Keratinocyte (primary cell): ENCODE results near the gene PGAP6. TPM values are rescaled to one million over a fixed set of nuclear protein-coding genes. Genes with fewer than 3 reads are reported as not detected.
"Not testable (repeated sequence)": the region's sequence is repeated elsewhere in the genome, so short reads cannot be mapped to it uniquely, and the experiment has no call there.

Experiments used
- DNase-seq: peaks from one replicate; pipeline ENCODE4 v3.0.0-alpha.2; 2011; ENCODE audit warnings: low read depth, missing footprints, low spot score
- FAIRE-seq: peaks from 2 replicates; lab custom pipeline; 2011; peaks lifted over from hg19 to GRCh38; lab: Jason Lieb, UNC
- H2AFZ ChIP-seq: 2 replicates; pipeline ENCODE4 v1.6.0; 2012; ENCODE audit warnings: low read length, control low read depth, inconsistent platforms; ENCODE audit not compliant: control insufficient read depth
- H3K27ac ChIP-seq: 2 replicates; pipeline ENCODE4 v1.5.1; 2011; ENCODE audit warnings: low read length; ENCODE audit not compliant: control insufficient read depth, insufficient read depth
- H3K27me3 ChIP-seq: 3 replicates; pipeline ENCODE4 v1.6.0; 2011; ENCODE audit warnings: low read length; ENCODE audit not compliant: control insufficient read depth, insufficient read depth; ENCODE audit errors: extremely low read depth
- H3K36me3 ChIP-seq, 2 experiments: 2 replicates in 1 of 2; 3 replicates in 1 of 2; pipeline ENCODE4 v1.5.1; 2011; ENCODE audit warnings: low read length in 2 of 2, mild to moderate bottlenecking in 1 of 2; ENCODE audit not compliant: control insufficient read depth in 2 of 2, insufficient read depth in 2 of 2; ENCODE audit errors: extremely low read depth in 1 of 2
- H3K4me1 ChIP-seq: 3 replicates; pipeline ENCODE4 v1.5.1; 2011; ENCODE audit warnings: low read length; ENCODE audit not compliant: control insufficient read depth, insufficient read depth; ENCODE audit errors: extremely low read depth
- H3K4me2 ChIP-seq: 3 replicates; pipeline ENCODE4 v1.6.0; 2011; ENCODE audit warnings: low read depth, low read length; ENCODE audit not compliant: control insufficient read depth, insufficient read depth; ENCODE audit errors: extremely low read depth
- H3K4me3 ChIP-seq, 3 experiments: fragments of 200-600 bp in 1 of 3; sonication (generic) in 1 of 3; 2 replicates in 2 of 3; 3 replicates in 1 of 3; pipeline ENCODE4 v1.5.1; 2011 to 2016; ENCODE audit warnings: low read length in 3 of 3, mild to moderate bottlenecking in 3 of 3, control low read depth in 2 of 3, inconsistent platforms in 1 of 3, low read depth in 1 of 3, mixed read lengths in 1 of 3, mixed run types in 1 of 3, moderate library complexity in 1 of 3; ENCODE audit not compliant: control insufficient read depth in 2 of 3, insufficient read depth in 2 of 3; ENCODE audit errors: extremely low read depth in 1 of 3
- H3K79me2 ChIP-seq: 2 replicates; pipeline ENCODE4 v1.6.0; 2012; ENCODE audit warnings: low read length; ENCODE audit not compliant: control insufficient read depth, insufficient read depth
- H3K9ac ChIP-seq: 3 replicates; pipeline ENCODE4 v1.6.0; 2011; ENCODE audit warnings: low read length; ENCODE audit not compliant: control insufficient read depth, insufficient read depth; ENCODE audit errors: extremely low read depth
- H3K9me1 ChIP-seq: 3 replicates; pipeline ENCODE4 v1.6.0; 2011; ENCODE audit warnings: low read length; ENCODE audit not compliant: control insufficient read depth, insufficient read depth; ENCODE audit errors: extremely low read depth
- H3K9me3 ChIP-seq: 2 replicates; pipeline ENCODE4 v1.5.1; 2012; ENCODE audit warnings: low read depth, low read length; ENCODE audit not compliant: control insufficient read depth
- H4K20me1 ChIP-seq: 3 replicates; pipeline ENCODE4 v1.6.0; 2011; ENCODE audit warnings: low read length; ENCODE audit not compliant: control insufficient read depth, insufficient read depth; ENCODE audit errors: extremely low read depth
- CTCF ChIP-seq, 3 experiments: IDR thresholded peaks in 1 of 3; conservative IDR thresholded peaks in 1 of 3; optimal IDR thresholded peaks in 1 of 3; 2 replicates in 2 of 3; 3 replicates in 1 of 3; pipeline versions ENCODE3 to v1.5.1; 2011; ENCODE audit warnings: low read length in 3 of 3, mild to moderate bottlenecking in 3 of 3, moderate library complexity in 2 of 3, control low read depth in 1 of 3, inconsistent platforms in 1 of 3; ENCODE audit not compliant: insufficient read depth in 2 of 3; ENCODE audit errors: extremely low read depth in 1 of 3
- EZH2 ChIP-seq: IDR thresholded peaks from one replicate; pipeline ENCODE4 v1.6.1; 2012; ENCODE audit warnings: inconsistent platforms, mild to moderate bottlenecking, low read length, moderate library complexity
- dilution Hi-C: fragments of 300-500 bp; cut with MboI; formaldehyde crosslinking; loops from one replicate; pipeline ENCODE4 v1.7.0; 2020; ENCODE audit warnings: low sequenced_read_pairs; ENCODE audit not compliant: extremely low pct_ligation_motif_present
- polyA plus RNA-seq, 5 experiments: library from polyadenylated mRNA; depleted of rRNA in 3 of 5; stranded (reverse) in 3 of 5; stranded (forward) in 1 of 5; unstranded in 1 of 5; fragments of >200 nt; gene quantifications; 1 replicate in 1 of 5; 2 replicates in 3 of 5; 3 replicates in 1 of 5; pipeline versions ENCODE4 v1.2.1 to v1.2.3, GENCODE V29; 2011 to 2012; ENCODE audit warnings: missing spikeins in 2 of 5, low read depth in 1 of 5, low replicate concordance in 1 of 5

The PGAP6 gene
- polyA plus RNA-seq, 1 donor (not counting 4 experiments of a cell fraction or from before 2014, with no cell fraction given): 25.5 TPM

DNA sequence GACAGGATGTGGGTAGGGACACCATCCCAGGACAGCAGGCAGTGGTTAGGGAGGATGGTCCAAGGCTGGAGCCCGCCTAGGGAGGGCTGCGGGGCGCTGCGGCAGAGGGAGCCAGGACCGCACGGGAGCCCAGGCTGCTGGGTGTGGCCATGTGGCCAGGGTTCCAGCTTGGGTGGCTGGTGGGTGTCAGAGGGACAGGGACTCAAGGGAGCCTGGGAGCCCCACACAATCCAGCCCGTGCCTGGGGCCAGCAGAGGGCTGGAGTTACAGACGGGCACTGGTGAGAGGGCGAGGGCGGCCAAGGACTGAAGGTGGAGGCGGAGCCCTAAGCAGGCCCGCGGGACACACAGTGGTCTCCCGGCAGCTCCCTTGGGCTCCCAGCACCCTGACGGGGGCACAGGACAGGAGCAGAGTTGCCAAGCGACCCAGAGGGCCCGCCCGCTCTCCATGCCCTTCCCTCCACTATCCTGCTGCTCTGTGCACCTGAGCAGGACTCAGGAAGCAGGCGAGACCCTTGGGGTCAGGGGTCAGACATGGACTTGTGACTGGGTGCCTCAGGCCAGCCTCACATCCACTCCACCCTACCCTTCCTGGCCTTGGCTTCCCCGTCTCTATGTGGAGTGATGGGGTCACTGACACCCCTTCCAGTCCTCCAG is 18.5 kb downstream of the PGAP6 start:
- no peaks in the 10 kb centered on the region for H3K9me1 ChIP-seq
- no peaks in the 10 kb centered on the region for H3K79me2 ChIP-seq
- no peaks in the 10 kb centered on the region for H4K20me1 ChIP-seq
- no peak overlapping the region for H3K27ac ChIP-seq
- H3K4me3 ChIP-seq: no peak overlapping the region
- peaks cover 3 to 9% of the 10 kb centered on the region in 2 experiments for H3K36me3 ChIP-seq
- H3K9me3 ChIP-seq: no peaks in the 10 kb centered on the region
- FAIRE-seq (no peak), DNase-seq (no peak)
- dilution Hi-C loops: no loop called here
- H3K27me3 ChIP-seq: peaks cover 9% of the 10 kb centered on the region
- no peaks in the 10 kb centered on the region for H3K4me1 ChIP-seq
- no peak overlapping the region for H3K9ac ChIP-seq
- no peak for TF ChIP-seq CTCF (optimal IDR thresholded peaks at IDR 0.05 in 1 of 3, IDR thresholded peaks at IDR 0.05 in 1 of 3, conservative IDR thresholded peaks at IDR 0.05 in 1 of 3; ENCODE audit: extremely low read depth in 1 of 3, insufficient read depth in 2 of 3, low read length in 3 of 3)
- no peak for TF ChIP-seq EZH2
- no peak overlapping the region for H3K4me2 ChIP-seq
- H2AFZ ChIP-seq: no peak overlapping the region

DNA sequence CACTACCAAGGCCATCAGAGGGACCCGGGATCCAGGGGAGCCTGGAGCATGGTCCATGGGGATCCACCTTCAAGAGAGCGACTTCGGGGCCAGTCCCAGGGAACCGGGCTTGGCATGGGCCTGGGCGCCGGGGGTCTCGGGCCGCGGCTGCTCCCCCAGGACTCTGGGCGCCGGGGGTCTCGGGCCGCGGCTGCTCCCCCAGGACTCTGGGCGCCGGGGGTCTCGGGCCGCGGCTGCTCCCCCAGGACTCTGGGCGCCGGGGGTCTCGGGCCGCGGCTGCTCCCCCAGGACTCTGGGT is 19.1 kb downstream of the PGAP6 start:
- H3K9ac ChIP-seq, H3K27ac ChIP-seq, H3K9me3 ChIP-seq, H3K4me3 ChIP-seq, H3K36me3 ChIP-seq, H3K9me1 ChIP-seq, H3K4me2 ChIP-seq, DNase-seq, H3K4me1 ChIP-seq, H4K20me1 ChIP-seq, H3K27me3 ChIP-seq, dilution Hi-C loops, H2AFZ ChIP-seq, H3K79me2 ChIP-seq, FAIRE-seq: not testable (repeated sequence)
